Stimulated activated naive CD8-positive, alpha-beta T cell treated with anti-CD3 and anti-CD28 coated beads, Interleukin-15, Interleukin-2, amounts not matched to agents 100 ng/mL and 50 ng/mL, for 24 hours (primary cell): ENCODE results near the gene LRMDA.

Experiments used
- H3K27ac Mint-ChIP-seq: one replicate; pipeline ENCODE4 v1.8.0; 2021; ENCODE audit warnings: mild to moderate bottlenecking, mixed read lengths
- H3K27me3 Mint-ChIP-seq: one replicate; pipeline ENCODE4 v1.8.0; 2021; ENCODE audit warnings: mixed read lengths
- H3K36me3 Mint-ChIP-seq: one replicate; pipeline ENCODE4 v1.8.0; 2021; ENCODE audit warnings: low read depth, mixed read lengths
- H3K4me1 Mint-ChIP-seq: one replicate; pipeline ENCODE4 v1.8.0; 2021; ENCODE audit warnings: low read depth, mixed read lengths
- H3K4me3 Mint-ChIP-seq: one replicate; pipeline ENCODE4 v1.8.0; 2021; ENCODE audit warnings: mild to moderate bottlenecking, mixed read lengths
- H3K9me3 Mint-ChIP-seq: one replicate; pipeline ENCODE4 v1.8.0; 2021; ENCODE audit warnings: mixed read lengths

Gene LRMDA

DNA sequence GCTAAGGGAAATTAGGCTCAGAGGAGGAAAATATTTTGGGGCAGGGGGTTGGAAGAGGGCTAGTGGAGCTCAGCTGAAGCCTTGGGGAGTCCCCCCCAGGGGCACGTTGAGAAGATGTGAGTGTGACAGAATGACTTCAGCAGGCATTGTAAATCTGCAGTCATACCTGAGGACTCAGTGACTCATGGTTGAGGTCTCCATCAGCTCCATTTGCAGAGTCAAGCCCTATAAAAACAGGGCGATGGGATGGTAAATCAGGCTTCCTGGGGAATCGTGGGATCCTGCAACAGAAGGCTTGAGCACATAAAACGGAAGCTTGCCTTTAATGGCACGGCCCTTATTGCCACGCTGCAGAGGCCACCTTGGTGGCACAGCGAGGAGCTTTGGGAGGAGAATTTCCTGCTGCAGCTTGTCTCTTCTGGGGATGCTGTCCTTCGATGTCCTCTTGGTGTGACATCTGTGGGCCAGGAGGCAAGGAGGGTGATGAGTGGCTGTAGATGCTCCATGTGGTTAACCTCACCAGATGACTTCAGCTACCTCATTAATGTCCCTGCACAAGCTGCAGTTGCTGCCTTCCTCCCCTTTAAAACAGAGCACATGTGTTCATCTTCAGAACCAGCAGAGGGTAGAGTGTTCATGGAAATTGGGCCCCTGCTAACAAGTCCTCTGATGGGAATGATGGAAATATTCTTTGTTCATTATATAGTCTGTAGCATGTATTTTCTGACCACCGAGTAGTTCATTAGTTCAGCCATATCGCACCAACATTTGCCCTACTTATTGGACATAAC, 285.9 kb downstream of the LRMDA start:
- Mint-ChIP-seq H3K4me1 (no peaks in the 10 kb centered on the region), H3K27ac (no peak overlapping the region), H3K36me3 (no peaks in the 10 kb centered on the region), H3K9me3 (no peaks in the 10 kb centered on the region), H3K27me3 (peaks cover 16% of the 10 kb centered on the region), H3K4me3 (no peak overlapping the region)

DNA sequence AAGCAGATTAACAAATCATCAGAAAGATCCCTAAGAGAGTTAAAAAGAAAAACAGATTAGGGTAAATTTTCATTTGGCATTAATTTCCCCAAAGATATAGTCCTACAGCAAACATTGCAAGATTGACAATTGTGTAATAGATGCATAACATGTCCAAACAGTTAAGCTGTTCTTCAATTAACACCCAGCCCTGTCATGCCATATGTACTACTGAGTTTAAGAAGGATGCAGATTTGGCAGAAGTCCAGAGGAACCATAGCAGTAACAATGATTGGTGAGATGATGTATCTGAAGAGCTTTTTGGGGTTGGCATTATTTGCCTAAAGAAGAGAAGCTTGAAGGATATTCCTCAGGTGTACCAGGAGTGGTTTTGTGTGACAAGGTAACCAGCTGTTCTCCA, 287.6 kb downstream of the LRMDA start:
- H3K4me3 Mint-ChIP-seq: no peak overlapping the region

DNA sequence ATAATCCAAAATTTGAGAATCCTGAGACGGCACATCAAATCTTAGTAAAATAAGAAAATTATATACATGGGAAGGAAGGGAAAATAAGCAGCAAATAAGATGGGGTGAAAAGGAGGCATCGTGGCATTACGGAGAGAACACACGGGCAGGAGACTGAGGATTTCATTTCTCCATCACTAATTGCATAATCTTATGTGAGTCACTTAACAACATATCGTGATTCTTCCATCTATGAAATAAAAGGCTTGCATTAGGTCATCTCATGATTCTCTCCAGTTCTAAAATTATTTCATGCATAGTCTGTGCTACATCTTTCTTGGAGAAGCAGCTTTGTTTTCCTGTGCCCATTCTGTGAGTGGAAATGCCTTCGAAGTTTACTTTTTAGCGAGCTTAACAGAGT, 288.7 kb downstream of the LRMDA start:
- no peaks in the 10 kb centered on the region for H3K4me1 Mint-ChIP-seq
- H3K9me3 Mint-ChIP-seq: no peaks in the 10 kb centered on the region
- no peak overlapping the region for H3K27ac Mint-ChIP-seq
- H3K27me3 Mint-ChIP-seq: peaks cover 2% of the 10 kb centered on the region
- H3K36me3 Mint-ChIP-seq: no peaks in the 10 kb centered on the region
- H3K4me3 Mint-ChIP-seq: no peak overlapping the region

More for the DNA sequence above, 287.6 kb downstream of the LRMDA start:
- H3K27me3 Mint-ChIP-seq: peaks cover 2% of the 10 kb centered on the region
- H3K27ac Mint-ChIP-seq: no peak overlapping the region
- no peaks in the 10 kb centered on the region for H3K4me1 Mint-ChIP-seq
- H3K36me3 Mint-ChIP-seq: no peaks in the 10 kb centered on the region
- no peaks in the 10 kb centered on the region for H3K9me3 Mint-ChIP-seq

DNA sequence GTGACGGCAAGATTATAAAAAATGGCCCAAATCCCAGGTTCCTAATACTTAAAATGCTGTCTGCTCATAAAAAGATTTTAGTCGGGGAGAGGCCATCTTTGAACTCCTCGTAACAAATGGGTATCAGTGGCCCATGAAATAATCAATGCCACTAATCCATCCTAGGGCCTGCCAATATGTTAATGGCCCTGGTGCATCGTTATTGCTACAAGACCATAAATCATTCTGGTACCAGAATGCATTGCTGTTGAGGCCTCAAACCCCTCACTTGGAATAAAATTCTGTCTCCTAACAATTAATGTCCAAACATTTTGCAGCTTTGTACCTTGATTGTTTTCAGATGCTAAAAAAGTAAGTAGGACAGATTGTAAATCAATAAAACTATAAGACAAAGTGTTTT, 290.6 kb downstream of the LRMDA start:
- no peaks in the 10 kb centered on the region for H3K36me3 Mint-ChIP-seq
- no peaks in the 10 kb centered on the region for H3K27me3 Mint-ChIP-seq
- no peak overlapping the region for H3K27ac Mint-ChIP-seq
- no peaks in the 10 kb centered on the region for H3K9me3 Mint-ChIP-seq
- no peak overlapping the region for H3K4me3 Mint-ChIP-seq
- no peaks in the 10 kb centered on the region for H3K4me1 Mint-ChIP-seq

DNA sequence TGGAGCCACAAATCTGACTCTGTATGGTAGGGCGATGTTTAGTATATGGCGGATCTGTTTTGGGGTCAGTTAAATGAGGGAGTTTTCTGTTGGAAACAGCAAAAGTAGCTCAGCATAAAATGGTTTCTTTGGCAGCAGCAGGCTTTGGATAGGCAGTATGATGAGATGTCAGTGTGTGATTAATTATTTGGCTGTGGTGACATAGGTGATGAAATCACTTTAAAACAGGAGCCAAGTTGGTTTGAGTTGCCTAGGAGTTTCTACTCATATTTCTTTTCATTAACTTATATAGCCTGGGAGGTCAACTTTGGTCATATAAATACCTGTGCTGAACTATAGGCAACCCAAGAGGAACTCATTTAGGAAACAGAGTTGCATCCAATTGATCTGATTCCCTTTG, 291.2 kb downstream of the LRMDA start:
- no peaks in the 10 kb centered on the region for H3K27me3 Mint-ChIP-seq
- no peaks in the 10 kb centered on the region for H3K4me1 Mint-ChIP-seq
- H3K36me3 Mint-ChIP-seq: no peaks in the 10 kb centered on the region
- H3K4me3 Mint-ChIP-seq: no peak overlapping the region
- no peaks in the 10 kb centered on the region for H3K9me3 Mint-ChIP-seq
- no peak overlapping the region for H3K27ac Mint-ChIP-seq

DNA sequence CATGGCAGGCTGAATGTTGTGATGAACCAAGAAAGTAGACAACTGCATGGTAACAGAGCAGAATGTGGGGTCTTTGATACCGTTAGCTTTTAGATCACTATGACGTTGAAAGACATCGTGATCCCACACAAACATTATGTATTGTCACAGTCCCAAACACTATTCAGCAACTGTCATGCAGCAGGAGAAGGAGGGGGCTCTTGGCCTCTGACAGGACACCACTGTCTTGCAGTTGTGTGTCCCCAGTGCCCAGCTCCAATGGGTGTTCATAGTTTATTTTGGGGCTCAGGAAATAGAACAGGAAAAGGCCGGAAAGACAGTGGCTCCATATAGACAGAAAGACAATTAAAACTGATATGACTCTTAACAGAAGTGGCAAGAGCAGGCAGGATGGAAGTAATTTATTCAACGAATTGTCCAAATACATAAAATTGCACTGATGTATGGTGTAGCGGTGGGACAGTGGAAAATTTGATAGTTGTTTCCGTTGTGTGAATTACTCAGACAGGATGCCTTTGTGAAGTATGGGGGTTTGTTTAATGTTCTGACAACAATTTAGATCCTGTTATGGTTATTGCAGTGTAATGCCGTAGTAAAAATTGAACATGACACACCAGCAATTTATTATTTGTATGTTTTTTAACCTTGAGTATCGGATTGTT, 292.0 kb downstream of the LRMDA start:
- H3K4me3 Mint-ChIP-seq: no peak overlapping the region
- H3K27me3 Mint-ChIP-seq: peaks cover 4% of the 10 kb centered on the region
- no peaks in the 10 kb centered on the region for H3K9me3 Mint-ChIP-seq
- no peak overlapping the region for H3K27ac Mint-ChIP-seq
- no peaks in the 10 kb centered on the region for H3K36me3 Mint-ChIP-seq
- H3K4me1 Mint-ChIP-seq: no peaks in the 10 kb centered on the region

DNA sequence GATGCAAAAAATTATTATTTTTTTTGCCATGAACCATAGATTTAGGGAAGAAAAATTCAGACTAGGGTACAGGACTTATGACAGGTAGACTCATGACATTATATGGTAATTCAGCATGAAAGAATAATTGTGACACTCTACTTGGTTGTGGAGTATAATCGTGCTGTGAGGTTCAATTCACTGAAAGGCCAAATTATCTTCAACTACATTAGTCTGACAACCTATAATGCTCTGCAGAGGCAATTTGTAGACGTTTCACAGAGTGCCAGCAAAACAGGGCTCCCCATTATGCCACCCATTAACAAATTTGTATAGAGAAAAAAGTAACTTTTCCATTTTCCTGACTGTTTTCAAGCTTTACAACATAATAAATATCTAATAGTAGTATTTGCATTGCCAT, 292.6 kb downstream of the LRMDA start:
- Mint-ChIP-seq H3K4me3 (no peak overlapping the region), H3K27ac (no peak overlapping the region), H3K36me3 (no peaks in the 10 kb centered on the region), H3K9me3 (no peaks in the 10 kb centered on the region), H3K4me1 (no peaks in the 10 kb centered on the region), H3K27me3 (peaks cover 4% of the 10 kb centered on the region)

DNA sequence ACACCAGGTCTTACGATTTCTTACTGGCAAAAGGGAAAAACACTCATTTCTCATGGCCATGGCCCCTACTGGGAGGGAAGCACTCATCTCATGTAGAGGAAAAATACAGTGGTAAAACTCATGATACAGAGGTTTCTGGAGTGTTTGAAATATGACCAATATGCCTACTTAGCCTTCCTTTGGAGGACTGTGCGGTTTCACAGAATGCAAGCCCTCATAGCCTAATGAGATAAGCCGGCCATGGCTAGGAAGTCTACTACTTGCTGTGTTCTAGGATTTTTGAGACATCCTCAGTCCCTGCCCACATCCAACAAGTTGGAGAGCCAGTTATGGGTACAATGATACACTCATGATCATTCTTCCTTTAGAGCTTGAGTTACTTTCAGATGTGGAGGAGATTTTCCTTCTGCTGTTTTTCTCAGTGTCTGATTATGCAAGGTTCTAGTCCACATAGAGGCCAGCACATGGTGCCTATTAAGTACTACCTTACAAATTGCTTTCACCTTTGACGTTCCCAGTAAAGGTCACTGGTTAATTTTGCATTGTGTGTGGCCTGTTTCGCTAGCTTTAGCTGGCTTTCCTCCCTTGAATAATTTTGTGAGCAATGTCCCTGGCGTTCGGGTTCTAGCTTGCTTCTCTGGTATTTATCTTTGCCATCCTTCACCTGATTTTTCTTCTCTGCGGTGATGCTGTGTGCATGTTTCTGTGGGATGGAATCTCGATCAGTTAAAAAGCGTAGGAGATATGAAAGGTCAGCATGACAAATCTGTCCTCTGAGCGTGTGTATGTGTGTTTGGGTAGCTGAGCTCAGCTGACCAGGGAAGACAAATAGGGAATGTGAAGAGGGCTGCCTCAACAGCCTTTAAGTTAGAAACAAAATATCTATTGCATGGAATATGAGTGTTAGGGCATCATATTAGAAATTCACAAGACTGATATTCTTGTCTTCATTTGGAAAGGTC, 295.4 kb downstream of the LRMDA start:
- H3K27me3 Mint-ChIP-seq: peaks cover 4% of the 10 kb centered on the region
- H3K36me3 Mint-ChIP-seq: no peaks in the 10 kb centered on the region
- no peaks in the 10 kb centered on the region for H3K9me3 Mint-ChIP-seq
- H3K27ac Mint-ChIP-seq: no peak overlapping the region
- H3K4me3 Mint-ChIP-seq: no peak overlapping the region
- H3K4me1 Mint-ChIP-seq: no peaks in the 10 kb centered on the region

DNA sequence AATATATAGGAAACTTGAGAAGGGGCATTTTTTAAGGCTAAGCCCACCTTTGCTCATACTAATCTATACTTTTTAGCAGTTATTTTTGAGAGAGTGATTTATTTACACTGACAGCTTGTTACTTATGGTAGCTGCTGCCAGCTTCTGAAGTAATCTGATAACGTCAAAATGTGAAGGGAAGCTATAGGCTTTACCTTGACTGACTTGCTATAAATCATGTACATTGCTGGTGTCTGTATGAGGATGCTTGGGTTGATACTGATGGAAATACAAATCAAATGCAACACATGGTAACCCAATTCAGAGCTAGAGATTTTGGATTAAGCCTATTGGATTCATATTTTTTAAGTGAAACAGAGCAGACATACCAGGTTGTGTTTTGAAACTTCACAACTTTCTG, 299.4 kb downstream of the LRMDA start:
- Mint-ChIP-seq H3K4me1 (no peaks in the 10 kb centered on the region), H3K9me3 (no peaks in the 10 kb centered on the region), H3K27me3 (peaks cover 4% of the 10 kb centered on the region), H3K36me3 (no peaks in the 10 kb centered on the region), H3K27ac (no peak overlapping the region), H3K4me3 (no peak overlapping the region)

DNA sequence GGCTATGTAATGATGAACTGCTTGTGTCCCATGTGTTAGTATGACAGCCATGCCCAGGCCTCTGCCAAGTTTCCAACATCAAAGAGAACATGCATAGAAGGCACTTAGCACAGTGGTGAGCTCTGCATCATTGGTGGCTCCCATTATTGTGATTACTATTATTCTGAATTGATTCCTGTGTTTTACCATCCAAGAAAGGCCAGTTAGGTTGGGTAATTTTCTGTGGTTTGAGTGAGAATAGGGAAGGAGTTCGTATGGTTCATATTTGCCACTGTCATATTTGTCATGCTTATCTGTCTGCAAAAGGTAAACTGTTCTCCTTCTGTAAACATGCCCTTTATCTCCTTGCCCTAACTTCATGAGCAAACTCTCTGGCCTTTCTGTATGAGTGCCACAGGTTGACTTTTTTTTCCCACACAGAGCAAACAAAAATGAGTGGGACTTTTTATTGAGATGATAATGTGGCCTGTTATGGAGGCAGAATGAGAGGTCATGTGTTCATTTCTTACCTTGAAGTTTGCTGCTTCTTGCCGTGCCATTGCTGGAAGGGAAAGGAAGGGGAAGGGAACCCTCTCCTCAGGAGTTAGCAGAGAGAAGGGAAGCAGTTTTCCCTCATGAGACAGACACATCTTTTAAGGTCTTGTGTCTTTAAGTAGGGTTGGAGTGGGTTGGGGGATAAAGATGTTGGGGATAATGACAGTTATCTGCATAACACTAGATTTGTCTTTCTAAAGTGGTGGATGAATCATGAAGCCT, 301.9 kb downstream of the LRMDA start:
- Mint-ChIP-seq H3K9me3 (no peaks in the 10 kb centered on the region), H3K27ac (no peak overlapping the region), H3K4me3 (no peak overlapping the region), H3K27me3 (no peaks in the 10 kb centered on the region), H3K36me3 (no peaks in the 10 kb centered on the region), H3K4me1 (no peaks in the 10 kb centered on the region)

DNA sequence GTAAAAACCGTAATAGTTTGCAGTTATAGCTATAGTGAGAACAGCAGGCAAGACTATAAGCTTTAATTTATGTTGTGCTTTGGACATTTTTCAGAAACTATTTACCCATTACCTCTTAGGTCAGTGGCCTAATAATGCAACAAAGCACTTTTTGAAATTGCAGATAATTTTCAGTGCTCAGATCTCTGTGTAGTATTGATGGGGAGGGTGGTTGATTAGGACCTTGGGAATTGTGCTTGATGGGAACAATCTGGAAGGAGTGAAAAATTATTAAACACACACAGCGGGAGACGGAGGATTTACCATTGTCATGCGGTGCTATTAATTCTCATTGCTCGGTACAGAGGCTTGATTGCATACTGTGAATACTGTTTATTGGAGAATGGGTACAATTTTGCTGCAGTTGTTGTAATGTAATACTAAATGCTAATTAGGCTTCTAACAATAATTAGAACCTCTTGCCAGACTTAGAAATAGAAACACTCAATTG, 304.8 kb downstream of the LRMDA start:
- Mint-ChIP-seq H3K27ac (no peak overlapping the region), H3K4me1 (no peaks in the 10 kb centered on the region), H3K36me3 (no peaks in the 10 kb centered on the region), H3K4me3 (no peak overlapping the region), H3K27me3 (no peaks in the 10 kb centered on the region), H3K9me3 (no peaks in the 10 kb centered on the region)

DNA sequence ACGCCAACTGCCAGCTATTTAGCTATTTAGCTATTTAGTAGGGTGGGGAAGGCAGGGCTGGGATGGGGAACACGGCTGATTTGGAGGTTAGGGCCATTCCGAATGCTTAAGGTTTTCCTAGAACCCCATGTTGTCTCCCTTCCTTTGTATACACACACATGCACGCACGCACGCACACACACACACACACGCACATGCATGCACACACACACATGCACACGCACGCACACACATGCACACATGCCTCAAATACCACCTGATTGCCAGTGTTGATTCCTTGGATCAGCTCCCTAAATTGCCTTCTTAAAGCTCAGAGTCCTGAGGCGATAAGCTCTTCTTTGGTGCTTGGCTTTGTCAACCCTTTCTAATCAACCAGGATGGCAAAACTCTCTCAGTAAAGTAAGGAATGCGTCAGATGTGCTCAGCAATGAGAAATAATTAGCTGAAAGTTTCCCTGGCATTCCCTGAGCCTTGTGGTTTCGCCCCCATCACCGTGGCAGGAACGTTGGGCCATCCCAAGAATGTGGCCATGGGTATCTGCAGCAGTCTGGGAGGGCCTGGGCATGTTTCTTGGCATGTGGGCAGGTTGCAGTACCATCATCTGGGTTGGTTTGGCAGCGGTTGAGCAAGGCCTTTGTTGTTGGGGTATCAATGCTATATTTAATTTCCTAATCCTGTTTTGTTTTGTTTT, 305.6 kb downstream of the LRMDA start:
- Mint-ChIP-seq H3K9me3 (no peaks in the 10 kb centered on the region), H3K27ac (no peak overlapping the region), H3K4me1 (no peaks in the 10 kb centered on the region), H3K36me3 (no peaks in the 10 kb centered on the region), H3K27me3 (no peaks in the 10 kb centered on the region), H3K4me3 (no peak overlapping the region)

DNA sequence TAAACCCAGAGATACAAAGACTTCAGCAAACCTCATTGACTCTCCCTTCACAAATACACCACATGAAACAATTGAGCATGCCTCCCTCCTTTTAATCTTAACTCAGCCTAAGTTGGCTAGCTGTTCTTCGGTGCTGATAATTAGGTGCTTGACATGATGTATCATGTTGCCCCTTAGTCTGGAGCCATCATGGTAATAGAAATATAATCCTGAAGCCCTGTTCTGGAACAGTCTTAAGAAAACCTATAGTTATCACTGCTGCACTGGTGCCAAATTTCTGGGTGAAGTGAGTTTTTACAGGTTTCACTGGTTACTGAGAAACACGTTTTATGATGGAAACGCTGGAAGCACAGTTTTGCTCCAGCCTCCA, 306.1 kb downstream of the LRMDA start:
- no peak overlapping the region for H3K4me3 Mint-ChIP-seq
- H3K27me3 Mint-ChIP-seq: no peaks in the 10 kb centered on the region
- H3K9me3 Mint-ChIP-seq: no peaks in the 10 kb centered on the region
- H3K36me3 Mint-ChIP-seq: no peaks in the 10 kb centered on the region
- H3K27ac Mint-ChIP-seq: no peak overlapping the region
- no peaks in the 10 kb centered on the region for H3K4me1 Mint-ChIP-seq

DNA sequence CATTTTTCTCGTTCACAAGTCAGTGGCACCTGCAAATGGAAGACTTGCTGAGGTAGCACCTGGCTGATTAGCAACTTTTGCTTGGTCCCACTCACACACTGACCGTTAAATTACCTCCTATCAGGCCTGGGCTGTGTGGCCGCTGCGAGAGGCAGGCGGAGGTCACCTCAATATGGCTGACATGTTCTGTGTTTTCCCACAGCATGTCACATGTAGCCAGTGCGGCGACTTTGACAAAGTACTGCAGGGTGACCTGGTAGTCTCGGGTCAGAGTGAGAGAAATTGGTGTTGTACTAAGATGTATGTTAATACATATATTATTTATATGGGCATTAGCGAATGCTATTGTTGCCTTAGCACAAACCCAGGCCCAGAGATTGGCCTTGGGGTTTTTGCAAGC, 307.5 kb downstream of the LRMDA start:
- no peak overlapping the region for H3K4me3 Mint-ChIP-seq
- H3K27me3 Mint-ChIP-seq: peaks cover 3% of the 10 kb centered on the region
- no peaks in the 10 kb centered on the region for H3K4me1 Mint-ChIP-seq
- H3K27ac Mint-ChIP-seq: no peak overlapping the region
- H3K9me3 Mint-ChIP-seq: no peaks in the 10 kb centered on the region
- no peaks in the 10 kb centered on the region for H3K36me3 Mint-ChIP-seq
